ENCODE results near the gene ETV7. TPM values are rescaled to one million over a fixed set of nuclear protein-coding genes. Genes with fewer than 3 reads are reported as not detected.

Gene ETV7
- total and polyA plus RNA-seq, 4 donors = 0.17 to 0.84 (median 0.36) TPM

DNA sequence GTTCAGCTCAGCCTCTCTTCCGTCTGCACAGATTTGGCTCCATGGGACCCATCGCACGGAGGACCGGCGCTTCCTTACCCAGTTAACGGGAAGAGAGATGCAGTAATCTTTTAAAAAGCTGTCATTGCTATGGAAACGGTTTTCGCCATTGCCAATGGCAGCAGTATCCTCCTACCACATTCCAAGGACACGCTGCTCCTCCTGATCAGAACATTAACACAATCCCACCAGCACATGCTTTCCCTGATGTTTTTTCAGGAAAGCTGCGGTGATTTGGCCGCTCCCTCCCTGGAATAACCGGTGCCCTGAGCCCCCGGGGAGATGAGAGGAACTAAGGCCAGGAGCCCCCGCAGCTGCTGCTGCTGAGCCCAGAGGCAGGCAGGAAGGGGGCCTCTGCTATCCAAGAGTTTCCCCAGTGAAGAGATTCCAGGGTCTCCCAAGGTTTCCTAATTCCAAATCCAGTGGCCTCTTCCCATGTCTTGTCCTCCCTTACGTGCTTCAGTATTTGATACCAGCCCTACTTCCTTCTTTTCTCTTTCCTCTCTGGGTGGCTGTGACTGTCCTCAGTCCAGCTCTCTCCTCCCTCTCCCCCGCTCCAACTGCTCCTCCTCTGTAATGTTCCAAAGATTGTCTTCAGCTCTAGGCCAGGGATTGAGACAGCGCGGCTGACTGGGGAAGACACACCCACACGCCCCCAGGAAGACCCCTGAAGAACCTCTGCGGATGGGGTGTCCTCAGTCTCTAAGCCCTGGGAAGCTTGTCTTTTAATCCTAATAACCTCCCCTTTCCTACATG lies 53.3 kb downstream of the ETV7 start (continued):
- TF ChIP-seq, protein P1, sequence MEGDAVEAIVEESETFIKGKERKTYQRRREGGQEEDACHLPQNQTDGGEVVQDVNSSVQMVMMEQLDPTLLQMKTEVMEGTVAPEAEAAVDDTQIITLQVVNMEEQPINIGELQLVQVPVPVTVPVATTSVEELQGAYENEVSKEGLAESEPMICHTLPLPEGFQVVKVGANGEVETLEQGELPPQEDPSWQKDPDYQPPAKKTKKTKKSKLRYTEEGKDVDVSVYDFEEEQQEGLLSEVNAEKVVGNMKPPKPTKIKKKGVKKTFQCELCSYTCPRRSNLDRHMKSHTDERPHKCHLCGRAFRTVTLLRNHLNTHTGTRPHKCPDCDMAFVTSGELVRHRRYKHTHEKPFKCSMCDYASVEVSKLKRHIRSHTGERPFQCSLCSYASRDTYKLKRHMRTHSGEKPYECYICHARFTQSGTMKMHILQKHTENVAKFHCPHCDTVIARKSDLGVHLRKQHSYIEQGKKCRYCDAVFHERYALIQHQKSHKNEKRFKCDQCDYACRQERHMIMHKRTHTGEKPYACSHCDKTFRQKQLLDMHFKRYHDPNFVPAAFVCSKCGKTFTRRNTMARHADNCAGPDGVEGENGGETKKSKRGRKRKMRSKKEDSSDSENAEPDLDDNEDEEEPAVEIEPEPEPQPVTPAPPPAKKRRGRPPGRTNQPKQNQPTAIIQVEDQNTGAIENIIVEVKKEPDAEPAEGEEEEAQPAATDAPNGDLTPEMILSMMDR (IDR thresholded peaks at IDR 0.05; ENCODE audit: low read depth, low read length, missing input control) = no peak
- TF ChIP-seq RAD21 (IDR thresholded peaks at IDR 0.05) (no peak), NR2F2 (IDR thresholded peaks at IDR 0.05) (no peak), EGR1 (IDR thresholded peaks at IDR 0.05; ENCODE audit: low read depth in 2 of 2) (no peak), FOXA2 (IDR thresholded peaks at IDR 0.05) (no peak)

DNA sequence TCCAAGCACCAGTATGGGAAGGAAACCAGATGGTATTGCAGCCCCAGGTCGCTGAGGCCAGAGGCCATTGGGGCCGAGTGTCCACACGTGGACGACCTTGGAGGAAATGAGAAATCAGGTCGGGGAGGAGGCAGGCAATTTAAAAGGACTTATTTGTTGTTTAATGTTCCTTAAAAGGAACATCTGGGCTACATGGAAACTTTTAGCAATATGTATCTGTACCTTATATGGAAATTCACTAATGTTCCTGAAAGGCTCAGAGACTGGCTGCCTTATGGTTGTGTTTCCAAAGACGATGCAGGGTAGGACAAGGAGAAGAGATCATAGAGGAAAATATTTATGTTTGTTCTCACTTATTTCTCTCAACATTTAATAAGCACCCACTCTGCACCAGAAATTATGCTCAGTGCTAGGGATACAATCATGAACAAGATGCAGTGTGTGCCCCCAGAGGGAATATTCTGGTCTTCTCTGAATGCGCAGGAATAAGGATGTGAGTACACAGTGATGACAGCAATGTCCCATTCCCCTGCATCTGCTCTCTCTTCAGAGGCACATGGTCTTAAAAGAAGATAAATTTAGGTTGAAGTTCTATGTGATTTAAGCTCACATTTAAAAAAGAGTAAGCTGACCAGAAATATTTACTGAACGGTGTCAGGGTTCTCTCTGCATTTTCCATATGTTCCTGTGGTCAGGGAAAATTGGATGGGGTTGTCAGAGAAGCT lies 54.1 kb downstream of the ETV7 start:
- TF ChIP-seq, protein P2, sequence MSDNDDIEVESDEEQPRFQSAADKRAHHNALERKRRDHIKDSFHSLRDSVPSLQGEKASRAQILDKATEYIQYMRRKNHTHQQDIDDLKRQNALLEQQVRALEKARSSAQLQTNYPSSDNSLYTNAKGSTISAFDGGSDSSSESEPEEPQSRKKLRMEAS (IDR thresholded peaks at IDR 0.05) = no peak
- TF ChIP-seq, protein P3, sequence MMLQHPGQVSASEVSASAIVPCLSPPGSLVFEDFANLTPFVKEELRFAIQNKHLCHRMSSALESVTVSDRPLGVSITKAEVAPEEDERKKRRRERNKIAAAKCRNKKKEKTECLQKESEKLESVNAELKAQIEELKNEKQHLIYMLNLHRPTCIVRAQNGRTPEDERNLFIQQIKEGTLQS (IDR thresholded peaks at IDR 0.05) = no peak
- TF ChIP-seq HNF4G (IDR thresholded peaks at IDR 0.05) (no peak), RXRA (IDR thresholded peaks at IDR 0.05) (no peak), TAF1 (conservative IDR thresholded peaks at IDR 0.05) (no peak)
- Histone ChIP-seq H3K27ac (ENCODE audit: low read depth in 1 of 2, low read length in 2 of 2) (no peak overlapping the region), H3K36me3 (ENCODE audit: control insufficient read depth in 4 of 4, insufficient read depth in 3 of 4, low read depth in 1 of 4, low read length in 3 of 4) (no peaks in the 10 kb centered on the region), H3K4me1 (ENCODE audit: control insufficient read depth in 4 of 4, insufficient read depth in 4 of 4, low read length in 3 of 4) (no peaks in the 10 kb centered on the region), H3K9ac (ENCODE audit: low read depth in 1 of 2, low read length in 2 of 2) (no peak overlapping the region), H3K9me3 (ENCODE audit: control insufficient read depth in 4 of 4, low read length in 3 of 4) (no peaks in the 10 kb centered on the region), H3K4me3 (ENCODE audit: low read depth in 1 of 3, low read length in 3 of 3) (no peak overlapping the region), H3K27me3 (ENCODE audit: control insufficient read depth in 4 of 4, insufficient read depth in 4 of 4, low read length in 3 of 4) (peaks cover 0 to 4% (median 0%) of the 10 kb centered on the region in 4 donors)
- no peak for DNase-seq (ENCODE audit: low spot score)
- 81% methylated on average over 8 of the region's 8 CpGs for WGBS

DNA sequence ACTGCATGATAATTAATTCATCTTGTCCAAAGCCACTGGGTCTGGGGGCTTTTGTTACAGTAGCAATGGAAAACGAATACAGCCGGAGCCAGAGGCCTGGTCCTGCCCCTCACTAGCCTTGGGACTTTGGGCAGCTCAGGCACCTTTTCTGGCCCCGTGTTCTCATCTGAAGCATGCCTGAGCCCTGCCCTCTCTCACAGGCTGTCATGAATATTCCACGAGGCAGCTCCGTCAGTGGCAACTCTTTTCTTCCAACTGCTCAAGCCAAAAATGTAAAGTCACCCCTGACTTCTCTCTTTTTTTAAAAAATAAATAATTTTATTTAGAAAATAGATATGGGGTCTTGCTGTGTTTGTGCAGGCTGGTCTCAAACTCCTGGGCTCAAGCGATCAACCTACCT lies 56.1 kb downstream of the ETV7 start:
- no peak overlapping the region for H3K9ac ChIP-seq (ENCODE audit: low read depth in 1 of 2, low read length in 2 of 2)
- no peaks in the 10 kb centered on the region for H3K9me3 ChIP-seq (ENCODE audit: control insufficient read depth in 4 of 4, low read length in 3 of 4)
- H3K27me3 ChIP-seq (ENCODE audit: control insufficient read depth in 4 of 4, insufficient read depth in 4 of 4, low read length in 3 of 4) = peaks cover 0 to 4% (median 0%) of the 10 kb centered on the region in 4 donors
- H3K36me3 ChIP-seq (ENCODE audit: control insufficient read depth in 4 of 4, insufficient read depth in 3 of 4, low read depth in 1 of 4, low read length in 3 of 4) = no peaks in the 10 kb centered on the region
- H3K4me3 ChIP-seq (ENCODE audit: low read depth in 1 of 3, low read length in 3 of 3) = no peak overlapping the region
- DNase-seq (ENCODE audit: low spot score) = no peak
- H3K4me1 ChIP-seq (ENCODE audit: control insufficient read depth in 4 of 4, insufficient read depth in 4 of 4, low read length in 3 of 4) = no peaks in the 10 kb centered on the region
- 87% methylated on average over 6 of the region's 6 CpGs for WGBS
- H3K27ac ChIP-seq (ENCODE audit: low read depth in 1 of 2, low read length in 2 of 2) = no peak overlapping the region
- TF ChIP-seq, protein P4, sequence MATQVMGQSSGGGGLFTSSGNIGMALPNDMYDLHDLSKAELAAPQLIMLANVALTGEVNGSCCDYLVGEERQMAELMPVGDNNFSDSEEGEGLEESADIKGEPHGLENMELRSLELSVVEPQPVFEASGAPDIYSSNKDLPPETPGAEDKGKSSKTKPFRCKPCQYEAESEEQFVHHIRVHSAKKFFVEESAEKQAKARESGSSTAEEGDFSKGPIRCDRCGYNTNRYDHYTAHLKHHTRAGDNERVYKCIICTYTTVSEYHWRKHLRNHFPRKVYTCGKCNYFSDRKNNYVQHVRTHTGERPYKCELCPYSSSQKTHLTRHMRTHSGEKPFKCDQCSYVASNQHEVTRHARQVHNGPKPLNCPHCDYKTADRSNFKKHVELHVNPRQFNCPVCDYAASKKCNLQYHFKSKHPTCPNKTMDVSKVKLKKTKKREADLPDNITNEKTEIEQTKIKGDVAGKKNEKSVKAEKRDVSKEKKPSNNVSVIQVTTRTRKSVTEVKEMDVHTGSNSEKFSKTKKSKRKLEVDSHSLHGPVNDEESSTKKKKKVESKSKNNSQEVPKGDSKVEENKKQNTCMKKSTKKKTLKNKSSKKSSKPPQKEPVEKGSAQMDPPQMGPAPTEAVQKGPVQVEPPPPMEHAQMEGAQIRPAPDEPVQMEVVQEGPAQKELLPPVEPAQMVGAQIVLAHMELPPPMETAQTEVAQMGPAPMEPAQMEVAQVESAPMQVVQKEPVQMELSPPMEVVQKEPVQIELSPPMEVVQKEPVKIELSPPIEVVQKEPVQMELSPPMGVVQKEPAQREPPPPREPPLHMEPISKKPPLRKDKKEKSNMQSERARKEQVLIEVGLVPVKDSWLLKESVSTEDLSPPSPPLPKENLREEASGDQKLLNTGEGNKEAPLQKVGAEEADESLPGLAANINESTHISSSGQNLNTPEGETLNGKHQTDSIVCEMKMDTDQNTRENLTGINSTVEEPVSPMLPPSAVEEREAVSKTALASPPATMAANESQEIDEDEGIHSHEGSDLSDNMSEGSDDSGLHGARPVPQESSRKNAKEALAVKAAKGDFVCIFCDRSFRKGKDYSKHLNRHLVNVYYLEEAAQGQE (IDR thresholded peaks at IDR 0.05) = no peak
- TF ChIP-seq TAF1 (conservative IDR thresholded peaks at IDR 0.05) (no peak), FOXA1 (IDR thresholded peaks at IDR 0.05) (no peak), HNF4G (IDR thresholded peaks at IDR 0.05) (no peak), GABPA (IDR thresholded peaks at IDR 0.05 in 1 of 2, conservative IDR thresholded peaks at IDR 0.05 in 1 of 2) (no peak), EGR1 (IDR thresholded peaks at IDR 0.05; ENCODE audit: low read depth in 2 of 2) (no peak), FOXA2 (IDR thresholded peaks at IDR 0.05) (no peak), RXRA (IDR thresholded peaks at IDR 0.05) (no peak), JUND (IDR thresholded peaks at IDR 0.05) (no peak), RAD21 (IDR thresholded peaks at IDR 0.05) (no peak), HNF4A (conservative IDR thresholded peaks at IDR 0.05) (no peak), NR2F2 (IDR thresholded peaks at IDR 0.05) (no peak), SP1 (IDR thresholded peaks at IDR 0.05) (no peak), YY1 (IDR thresholded peaks at IDR 0.05) (no peak)
- TF ChIP-seq, protein P1 (IDR thresholded peaks at IDR 0.05; ENCODE audit: low read depth, low read length, missing input control) = no peak
- TF ChIP-seq, protein P3 (IDR thresholded peaks at IDR 0.05) = no peak
- TF ChIP-seq, protein P2 (IDR thresholded peaks at IDR 0.05) = no peak

Measured in liver (tissue), 9 donors.